Glutamatergic neuron (in vitro differentiated cells): ENCODE data around the gene SCML1. TPM values are rescaled to one million over a fixed set of nuclear protein-coding genes. Genes with fewer than 3 reads are reported as not detected.

Experiments
- DNase-seq: peaks from one replicate; pipeline ENCODE4 v3.0.0; 2022
- H3K27ac Mint-ChIP-seq: one replicate; pipeline ENCODE4 v1.8.0; 2020; ENCODE audit warnings: mild to moderate bottlenecking, mixed read lengths, inconsistent platforms; ENCODE audit not compliant: unreplicated experiment
- H3K27me3 Mint-ChIP-seq: one replicate; pipeline ENCODE4 v1.8.0; 2020; ENCODE audit warnings: mild to moderate bottlenecking, moderate library complexity, mixed read lengths, inconsistent platforms; ENCODE audit not compliant: unreplicated experiment
- H3K36me3 Mint-ChIP-seq: one replicate; pipeline ENCODE4 v1.8.0; 2020; ENCODE audit warnings: mild to moderate bottlenecking, mixed read lengths, inconsistent platforms; ENCODE audit not compliant: unreplicated experiment
- H3K4me1 Mint-ChIP-seq: one replicate; pipeline ENCODE4 v1.8.0; 2020; ENCODE audit warnings: mild to moderate bottlenecking, low read depth, mixed read lengths, inconsistent platforms; ENCODE audit not compliant: unreplicated experiment
- H3K4me3 Mint-ChIP-seq: one replicate; pipeline ENCODE4 v1.8.0; 2020; ENCODE audit warnings: mild to moderate bottlenecking, mixed read lengths, inconsistent platforms; ENCODE audit not compliant: unreplicated experiment
- H3K9me3 Mint-ChIP-seq: one replicate; pipeline ENCODE4 v1.8.0; 2020; ENCODE audit warnings: mild to moderate bottlenecking, moderate library complexity, mixed read lengths, inconsistent platforms; ENCODE audit not compliant: unreplicated experiment
- CTCF ChIP-seq: fragments of 200-600 bp; sonication (generic); IDR thresholded peaks from one replicate; pipeline ENCODE4 v1.5.0; 2021; ENCODE audit not compliant: partially characterized antibody, unreplicated experiment
- total RNA-seq: library from RNA; stranded (reverse); fragmentation: NEBNext Ultra II Directional; extraction: Animal tissue kit (Norgen Biotek cat#: 25700); gene quantifications from one replicate; pipeline ENCODE4 v1.2.1, GENCODE V29; 2021; ENCODE audit not compliant: unreplicated experiment

Gene SCML1
- total RNA-seq, 1 donor from 2014 or later, result 2.7 TPM

GRCh38 chrX:17737710-17737985 is 355 bp downstream of the SCML1 start:
- DNase-seq, result no peak
- TF ChIP-seq CTCF, result no peak
- no peaks in the 10 kb centered on the region for H3K27me3 Mint-ChIP-seq
- no peaks in the 10 kb centered on the region for H3K9me3 Mint-ChIP-seq
- H3K27ac Mint-ChIP-seq, result no peak overlapping the region
- H3K4me1 Mint-ChIP-seq, result no peaks in the 10 kb centered on the region
- peak overlapping the region; percentile 95 for H3K4me3 Mint-ChIP-seq
- no peaks in the 10 kb centered on the region for H3K36me3 Mint-ChIP-seq

GRCh38 chrX:17737986-17738713 is 857 bp downstream of the SCML1 start:
- no peak overlapping the region for H3K27ac Mint-ChIP-seq

GRCh38 chrX:17738737-17739535 is 1.6 kb downstream of the SCML1 start:
- peak overlapping the region; percentile 95 for H3K4me3 Mint-ChIP-seq
- no peak for DNase-seq
- no peak overlapping the region for H3K27ac Mint-ChIP-seq
- no peaks in the 10 kb centered on the region for H3K36me3 Mint-ChIP-seq
- no peaks in the 10 kb centered on the region for H3K27me3 Mint-ChIP-seq
- no peaks in the 10 kb centered on the region for H3K9me3 Mint-ChIP-seq
- H3K4me1 Mint-ChIP-seq, result no peaks in the 10 kb centered on the region
- no peak for TF ChIP-seq CTCF

More at GRCh38 chrX:17737986-17738713, 857 bp downstream of the SCML1 start:
- H3K4me3 Mint-ChIP-seq, result peak overlapping the region; percentile 95
- H3K27me3 Mint-ChIP-seq, result no peaks in the 10 kb centered on the region
- no peaks in the 10 kb centered on the region for H3K4me1 Mint-ChIP-seq
- H3K9me3 Mint-ChIP-seq, result no peaks in the 10 kb centered on the region
- no peak for TF ChIP-seq CTCF
- H3K36me3 Mint-ChIP-seq, result no peaks in the 10 kb centered on the region
- peak; percentile 28 for DNase-seq

- Mint-ChIP-seq H3K27ac (no peak overlapping the region), H3K36me3 (no peaks in the 10 kb centered on the region), H3K4me3 (no peak overlapping the region), H3K9me3 (no peaks in the 10 kb centered on the region), H3K27me3 (no peaks in the 10 kb centered on the region), H3K4me1 (no peaks in the 10 kb centered on the region)
- no peak for DNase-seq
- no peak for TF ChIP-seq CTCF
Measured at GRCh38 chrX:17740137-17741122, 3.1 kb downstream of the SCML1 start.
